GM20000 (cell line): ENCODE data around the gene MSANTD3.

Experiments used
- DNase-seq: peaks from one replicate; pipeline ENCODE4 v3.0.0; 2012; ENCODE audit warnings: low spot score
- CTCF ChIP-seq: IDR thresholded peaks from 2 replicates; pipeline ENCODE4 v1.5.1; 2012; ENCODE audit warnings: mild to moderate bottlenecking, control low read depth; ENCODE audit errors: extremely low read depth, missing control alignments

Gene MSANTD3

GRCh38 chr9:100443781-100444768, 17.1 kb downstream of the MSANTD3 start:
- DNase-seq, result no peak
- TF ChIP-seq CTCF, result no peak

GRCh38 chr9:100445161-100445902, 18.4 kb downstream of the MSANTD3 start:
- no peak for DNase-seq
- no peak for TF ChIP-seq CTCF

- TF ChIP-seq CTCF, result no peak
- DNase-seq, result no peak
Measured at GRCh38 chr9:100445903-100446549, 19.1 kb downstream of the MSANTD3 start.

GRCh38 chr9:100447041-100447440, 20.1 kb downstream of the MSANTD3 start:
- DNase-seq, result no peak
- TF ChIP-seq CTCF, result no peak

- no peak for TF ChIP-seq CTCF
- no peak for DNase-seq
Measured at GRCh38 chr9:100448266-100448665, 21.3 kb downstream of the MSANTD3 start.

GRCh38 chr9:100449420-100449819, 22.5 kb downstream of the MSANTD3 start:
- TF ChIP-seq CTCF, result no peak
- peak; percentile 39 for DNase-seq

GRCh38 chr9:100452894-100453293, 26.0 kb downstream of the MSANTD3 start:
- no peak for TF ChIP-seq CTCF
- no peak for DNase-seq
